ENCODE measurements around the gene RGMA. TPM values are rescaled to one million over a fixed set of nuclear protein-coding genes. Genes with fewer than 3 reads are reported as not detected.

The RGMA gene
- total RNA-seq, 4 donors from 2014 or later, result 99.0 to 307 (median 112) TPM

- no peak overlapping the region for H3K4me3 ChIP-seq
- H3K4me1 ChIP-seq, result no peaks in the 10 kb centered on the region
- no peak for TF ChIP-seq POLR2AphosphoS5 (IDR thresholded peaks at IDR 0.05)
- TF ChIP-seq POLR2A (IDR thresholded peaks at IDR 0.05), result no peak
- no peak for TF ChIP-seq EP300 (IDR thresholded peaks at IDR 0.05)
- TF ChIP-seq CTCF (IDR thresholded peaks at IDR 0.05), result no peak
- ATAC-seq, result no peak
- H3K27ac ChIP-seq, result no peak overlapping the region
- no peaks in the 10 kb centered on the region for H3K27me3 ChIP-seq
- WGBS, 2 donors (ENCODE audit: low coverage in 1 of 2), result 85% methylated on average over 2 of the region's 4 CpGs; no CpG with 5 or more reads in 1 of the 2 donors
- H3K9me3 ChIP-seq, result no peaks in the 10 kb centered on the region
- H3K36me3 ChIP-seq, result no peaks in the 10 kb centered on the region
These were observed 35.1 kb upstream of the RGMA start for GRCh38 chr15:93124126-93124525.

GRCh38 chr15:93121973-93122910 lies 33.2 kb upstream of the RGMA start:
- peak overlapping the region in 1 of 4 donors; percentile 9 for H3K27ac ChIP-seq
- H3K4me3 ChIP-seq, result no peak overlapping the region
- TF ChIP-seq CTCF (IDR thresholded peaks at IDR 0.05), result no peak
- TF ChIP-seq POLR2A (IDR thresholded peaks at IDR 0.05), result no peak
- no peak for TF ChIP-seq POLR2AphosphoS5 (IDR thresholded peaks at IDR 0.05)
- no peak for TF ChIP-seq EP300 (IDR thresholded peaks at IDR 0.05)
- H3K27me3 ChIP-seq, result no peaks in the 10 kb centered on the region
- peak; percentile 25 for ATAC-seq
- H3K36me3 ChIP-seq, result no peaks in the 10 kb centered on the region
- no peaks in the 10 kb centered on the region for H3K4me1 ChIP-seq
- H3K9me3 ChIP-seq, result no peaks in the 10 kb centered on the region
- WGBS, 2 donors (ENCODE audit: low coverage in 1 of 2), result 80 to 83% methylated on average over 14 to 15 of the region's 20 CpGs

- H3K4me3 ChIP-seq, result no peak overlapping the region
- no peaks in the 10 kb centered on the region for H3K36me3 ChIP-seq
- no peaks in the 10 kb centered on the region for H3K9me3 ChIP-seq
- no peak for ATAC-seq
- 84 to 88% methylated on average over 4 of the region's 5 CpGs for WGBS, 2 donors (ENCODE audit: low coverage in 1 of 2)
- no peak overlapping the region for H3K27ac ChIP-seq
- TF ChIP-seq CTCF (IDR thresholded peaks at IDR 0.05) (no peak), POLR2AphosphoS5 (IDR thresholded peaks at IDR 0.05) (no peak), POLR2A (IDR thresholded peaks at IDR 0.05) (no peak), EP300 (IDR thresholded peaks at IDR 0.05) (no peak)
- H3K4me1 ChIP-seq, result no peaks in the 10 kb centered on the region
- no peaks in the 10 kb centered on the region for H3K27me3 ChIP-seq
These were observed 32.1 kb upstream of the RGMA start for GRCh38 chr15:93121107-93121506.

GRCh38 chr15:93118904-93119303 lies 29.9 kb upstream of the RGMA start:
- Histone ChIP-seq H3K27me3 (no peaks in the 10 kb centered on the region), H3K4me1 (no peaks in the 10 kb centered on the region), H3K4me3 (no peak overlapping the region), H3K9me3 (no peaks in the 10 kb centered on the region), H3K27ac (no peak overlapping the region), H3K36me3 (no peaks in the 10 kb centered on the region)
- ATAC-seq, result no peak
- WGBS, 2 donors (ENCODE audit: low coverage in 1 of 2), result 100% methylated on average over 1 to 2 of the region's 3 CpGs
- TF ChIP-seq POLR2AphosphoS5 (IDR thresholded peaks at IDR 0.05) (no peak), EP300 (IDR thresholded peaks at IDR 0.05) (no peak), POLR2A (IDR thresholded peaks at IDR 0.05) (no peak), CTCF (IDR thresholded peaks at IDR 0.05) (no peak)

GRCh38 chr15:93111451-93111850 lies 22.4 kb upstream of the RGMA start:
- Histone ChIP-seq H3K36me3 (no peaks in the 10 kb centered on the region), H3K4me1 (no peaks in the 10 kb centered on the region), H3K9me3 (no peaks in the 10 kb centered on the region), H3K27ac (no peak overlapping the region), H3K27me3 (peaks cover 8% of the 10 kb centered on the region), H3K4me3 (no peak overlapping the region)
- 85 to 92% methylated on average over 4 to 5 of the region's 5 CpGs for WGBS, 2 donors (ENCODE audit: low coverage in 1 of 2)
- TF ChIP-seq CTCF (IDR thresholded peaks at IDR 0.05), result no peak
- TF ChIP-seq EP300 (IDR thresholded peaks at IDR 0.05), result no peak
- TF ChIP-seq POLR2A (IDR thresholded peaks at IDR 0.05), result no peak
- no peak for TF ChIP-seq POLR2AphosphoS5 (IDR thresholded peaks at IDR 0.05)
- no peak for ATAC-seq
